SK-N-MC (cell line): ENCODE data around the gene NPAS2.

Experiments
- EZH2 ChIP-seq: fragments of 200-600 bp; sonication (generic); IDR thresholded peaks from one replicate; pipeline ENCODE4 v1.6.1; 2017; ENCODE audit warnings: antibody characterized with exemption
- POLR2AphosphoS5 ChIP-seq: IDR thresholded peaks from 2 replicates; pipeline ENCODE4 v1.6.1; 2012; ENCODE audit warnings: mild to moderate bottlenecking, low read depth, low read length, borderline replicate concordance

- no peak for TF ChIP-seq EZH2
- no peak for TF ChIP-seq POLR2AphosphoS5
Measured at GRCh38 chr2:100991404-100991773, 171.4 kb downstream of the NPAS2 start.
